ENCODE results near the gene RIMBP2. TPM values are rescaled to one million over a fixed set of nuclear protein-coding genes. Genes with fewer than 3 reads are reported as not detected.

Gene RIMBP2
- total RNA-seq, 4 donors from 2014 or later, result 1.5 to 5.3 (median 2.7) TPM

- TF ChIP-seq POLR2A (IDR thresholded peaks at IDR 0.05) (no peak), CTCF (IDR thresholded peaks at IDR 0.05) (no peak)
- H3K4me3 ChIP-seq (ENCODE audit: low read depth, poor library complexity, severe bottlenecking), result no peak overlapping the region
- 92 to 95% methylated on average over 36 of the region's 36 CpGs for WGBS, 2 donors
- peak in 1 of 2 donors; percentile 82 for DNase-seq (ENCODE audit: low spot score in 2 of 2)
- intact Hi-C loops (cut with DNase I; ENCODE audit: low total_unique reads), result no loop called here
Measured at GRCh38 chr12:130424858-130425697, 291.0 kb downstream of the RIMBP2 start.

GRCh38 chr12:130423991-130424857 lies 291.9 kb downstream of the RIMBP2 start:
- no peak overlapping the region for H3K4me3 ChIP-seq (ENCODE audit: low read depth, poor library complexity, severe bottlenecking)
- DNase-seq (ENCODE audit: low spot score in 2 of 2), result peak in 1 of 2 donors; percentile 83
- no peak for TF ChIP-seq POLR2A (IDR thresholded peaks at IDR 0.05)
- no peak for TF ChIP-seq CTCF (IDR thresholded peaks at IDR 0.05)
- intact Hi-C loops (cut with DNase I; ENCODE audit: low total_unique reads), result no loop called here
- WGBS, 2 donors, result 87% methylated on average over 34 to 44 of the region's 51 CpGs

DNA sequence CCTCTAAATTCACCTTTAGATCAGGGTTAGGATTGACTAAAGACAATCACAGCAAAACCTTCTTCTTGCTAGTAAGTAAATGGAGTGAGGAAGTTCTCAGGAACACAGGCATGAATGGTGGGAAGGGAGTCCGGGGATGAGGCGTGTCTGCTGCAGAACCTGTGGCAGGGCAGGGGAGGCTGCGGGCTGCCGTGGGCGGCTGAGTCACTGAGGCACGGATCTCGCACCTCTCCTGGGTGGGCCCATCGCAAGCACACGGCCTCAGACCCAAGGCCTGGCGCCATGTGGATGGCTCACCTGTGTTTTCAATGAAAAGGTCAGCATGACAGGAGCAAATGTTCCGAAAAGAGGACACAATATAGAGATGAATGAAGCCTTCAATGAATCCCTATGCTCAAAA lies 293.0 kb downstream of the RIMBP2 start:
- intact Hi-C loops (cut with DNase I; ENCODE audit: low total_unique reads), result no loop called here
- H3K4me3 ChIP-seq (ENCODE audit: low read depth, poor library complexity, severe bottlenecking), result no peak overlapping the region
- peak in 1 of 2 donors; percentile 12 for DNase-seq (ENCODE audit: low spot score in 2 of 2)
- 75 to 86% methylated on average over 11 of the region's 11 CpGs for WGBS, 2 donors
- TF ChIP-seq CTCF (IDR thresholded peaks at IDR 0.05) (no peak), POLR2A (IDR thresholded peaks at IDR 0.05) (no peak)

DNA sequence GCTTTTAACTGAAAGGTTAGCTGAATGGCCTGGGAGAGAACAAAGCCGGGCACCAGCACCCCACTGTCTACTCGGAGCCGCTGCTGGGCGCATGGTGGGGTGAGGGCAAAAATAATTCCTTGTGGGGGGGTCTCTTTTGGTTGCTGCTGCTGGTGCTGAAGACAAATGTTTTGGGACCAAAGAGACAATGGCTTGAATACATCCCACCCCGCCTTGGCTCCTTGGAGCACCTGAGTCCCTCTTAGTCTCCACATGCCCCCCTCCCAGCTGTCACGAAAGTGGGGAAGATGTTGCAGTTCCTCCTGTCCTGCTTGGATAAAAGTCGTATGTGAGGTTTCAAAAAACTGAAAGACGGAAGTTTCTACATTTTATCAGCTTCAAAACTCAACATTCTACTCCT lies 293.4 kb downstream of the RIMBP2 start:
- 93 to 94% methylated on average over 8 of the region's 8 CpGs for WGBS, 2 donors
- no peak overlapping the region for H3K4me3 ChIP-seq (ENCODE audit: low read depth, poor library complexity, severe bottlenecking)
- TF ChIP-seq POLR2A (IDR thresholded peaks at IDR 0.05) (no peak), CTCF (IDR thresholded peaks at IDR 0.05) (no peak)
- intact Hi-C loops (cut with DNase I; ENCODE audit: low total_unique reads), result no loop called here
- peak in 1 of 2 donors; percentile 57 for DNase-seq (ENCODE audit: low spot score in 2 of 2)

- DNase-seq (ENCODE audit: low spot score in 2 of 2), result peak in 1 of 2 donors; percentile 63
- whole genome bisulfite sequencing, 2 donors, result 59 to 65% methylated on average over 6 of the region's 6 CpGs
- no peak overlapping the region for H3K4me3 ChIP-seq (ENCODE audit: low read depth, poor library complexity, severe bottlenecking)
- TF ChIP-seq CTCF (IDR thresholded peaks at IDR 0.05), result no peak
- no peak for TF ChIP-seq POLR2A (IDR thresholded peaks at IDR 0.05)
- intact Hi-C loops (cut with DNase I; ENCODE audit: low total_unique reads), result no loop called here
Measured at GRCh38 chr12:130421896-130422295, 294.2 kb downstream of the RIMBP2 start.

Data from lower leg skin (tissue), 4 donors.